HCT116 (cell line): ENCODE measurements around the gene CHCHD10. TPM values are rescaled to one million over a fixed set of nuclear protein-coding genes. Genes with fewer than 3 reads are reported as not detected.

Experiments
- ATAC-seq: fragments of 200-7000 bp; cut with Tn5 transposase; 2 replicates; pipeline ENCODE4 v1.9.1; 2020; ENCODE audit warnings: mild to moderate bottlenecking, moderate library complexity
- BruUV-seq: library from RNA; stranded (reverse); fragments of 400-500 nt; replicated peaks from 2 replicates; lab custom pipeline; 2021; lab: Mats Ljungman, UMichigan
- CTCF ChIA-PET: fragments of 300-600 bp; sonication (Branson Sonifier 250); formaldehyde crosslinking; loops from one replicate; lab custom pipeline; 2021; ENCODE audit warnings: antibody characterized with exemption; lab: Charles Lee
- POLR2A ChIA-PET: fragments of 300-600, 350-600 bp; sonication (Branson Sonifier 250); formaldehyde crosslinking; loops from one replicate; lab custom pipeline; 2021; ENCODE audit warnings: antibody characterized with exemption; lab: Charles Lee
- RAD21 ChIA-PET, 2 experiments: fragments of 300-600 bp; sonication (Branson Sonifier 250); formaldehyde crosslinking; loops; one replicate each; lab custom pipeline; 2023; ENCODE audit warnings: low total read pairs in 2 of 2; ENCODE audit not compliant: uncharacterized antibody in 2 of 2, unreplicated experiment in 2 of 2, low non-redundant PET in 1 of 2; lab: Charles Lee
- DNase-seq: peaks from one replicate; pipeline ENCODE4 v3.0.0-alpha.2; 2010; ENCODE audit warnings: low read depth, low spot score
- H2AFZ ChIP-seq: fragments of 200-600 bp; shearing (Covaris generic), sonication (generic); 2 replicates; pipeline ENCODE4 v1.6.1; 2017; ENCODE audit warnings: low read depth, mixed run types, mixed read lengths, antibody characterized with exemption, low read length; ENCODE audit not compliant: poor library complexity, severe bottlenecking
- H3K27ac ChIP-seq: 2 replicates; pipeline ENCODE4 v1.5.1; 2012; ENCODE audit warnings: low read depth, low read length
- H3K27me3 ChIP-seq: fragments of 200-600 bp; sonication (generic); 2 replicates; pipeline ENCODE4 v1.6.1; 2016; ENCODE audit warnings: mixed run types, low read length, mixed read lengths; ENCODE audit not compliant: insufficient read depth
- H3K36me3 ChIP-seq, 2 experiments: fragments of 200-500 bp in 1 of 2; fragments of 200-600 bp in 1 of 2; sonication (Bioruptor generic) in 1 of 2; sonication (generic) in 1 of 2; 2 replicates each; pipeline versions ENCODE4 v1.5.1 to v1.6.1; 2014 to 2016; ENCODE audit warnings: low read length in 2 of 2, inconsistent platforms in 1 of 2, mixed read lengths in 1 of 2, mixed run types in 1 of 2; ENCODE audit not compliant: insufficient read depth in 2 of 2, control insufficient read depth in 1 of 2
- H3K4me1 ChIP-seq, 2 experiments: fragments of 200-600 bp in 1 of 2; sonication (generic) in 1 of 2; 2 replicates each; pipeline versions ENCODE4 v1.5.1 to v1.6.1; 2012 to 2017; ENCODE audit warnings: low read length in 2 of 2, inconsistent platforms in 1 of 2, mild to moderate bottlenecking in 1 of 2, mixed read lengths in 1 of 2, mixed run types in 1 of 2, moderate library complexity in 1 of 2; ENCODE audit not compliant: insufficient read depth in 2 of 2, control insufficient read depth in 1 of 2
- H3K4me2 ChIP-seq: fragments of 200-600 bp; sonication (generic); 2 replicates; pipeline ENCODE4 v1.6.1; 2017; ENCODE audit warnings: mixed run types, low read length, mixed read lengths
- H3K4me3 ChIP-seq, 2 experiments: fragments of 200-600 bp in 1 of 2; sonication (generic) in 1 of 2; replicated peaks in 1 of 2; 2 replicates each; pipeline ENCODE4 v1.5.1; 2011 to 2016; ENCODE audit warnings: low read length in 2 of 2, control low read depth in 1 of 2, low read depth in 1 of 2, mild to moderate bottlenecking in 1 of 2, mixed read lengths in 1 of 2, mixed run types in 1 of 2
- H3K79me2 ChIP-seq: fragments of 200-600 bp; sonication (generic); 2 replicates; pipeline ENCODE4 v1.6.1; 2017; ENCODE audit warnings: mild to moderate bottlenecking, mixed run types, low read length, moderate library complexity, mixed read lengths; ENCODE audit not compliant: insufficient read depth
- H3K9ac ChIP-seq: fragments of 200-600 bp; sonication (generic); 2 replicates; pipeline ENCODE4 v1.6.1; 2016; ENCODE audit warnings: low read length, mixed read lengths
- H3K9me2 ChIP-seq: fragments of 200-600 bp; sonication (generic), shearing (Covaris generic); 2 replicates; pipeline ENCODE4 v1.6.1; 2017; ENCODE audit warnings: mixed run types, mild to moderate bottlenecking, moderate library complexity; ENCODE audit not compliant: insufficient read depth
- H3K9me3 ChIP-seq, 2 experiments: fragments of 200-500 bp in 1 of 2; fragments of 200-600 bp in 1 of 2; sonication (Bioruptor generic) in 1 of 2; sonication (generic) in 1 of 2; 2 replicates each; pipeline ENCODE4 v1.6.1; 2014 to 2017; ENCODE audit warnings: low read length in 2 of 2, mixed read lengths in 2 of 2, inconsistent platforms in 1 of 2, low read depth in 1 of 2, mild to moderate bottlenecking in 1 of 2, mixed run types in 1 of 2, moderate library complexity in 1 of 2; ENCODE audit not compliant: control insufficient read depth in 1 of 2, insufficient read depth in 1 of 2
- H4K20me1 ChIP-seq: fragments of 200-600 bp; sonication (generic), shearing (Covaris generic); 2 replicates; pipeline ENCODE4 v1.6.1; 2017; ENCODE audit warnings: mixed run types, mild to moderate bottlenecking, moderate library complexity; ENCODE audit not compliant: insufficient read depth
- CBX3 ChIP-seq: IDR thresholded peaks from 2 replicates; pipeline ENCODE4 v1.6.1; 2012; ENCODE audit warnings: low read depth
- EZH2phosphoT487 ChIP-seq: fragments of 200-600 bp; IDR thresholded peaks from 2 replicates; pipeline ENCODE4 v1.6.1; 2018; ENCODE audit warnings: antibody characterized with exemption, borderline replicate concordance
- SIN3A ChIP-seq: IDR thresholded peaks from 2 replicates; pipeline ENCODE4 v1.6.1; 2012; ENCODE audit warnings: low read depth
- ZFX ChIP-seq: fragments of 450-650 bp; IDR thresholded peaks from 2 replicates; pipeline ENCODE4 v1.6.1; 2017
- intact Hi-C: fragments of 100-400 bp; cut with micrococcal nuclease; formaldehyde crosslinking; loops from 2 replicates; pipeline ENCODE4 v1.10.0; 2022
- total RNA-seq: library from RNA; stranded (reverse); gene quantifications from one replicate; pipeline ENCODE4 v1.2.1, GENCODE V29; 2021; ENCODE audit not compliant: unreplicated experiment

Gene CHCHD10
- total RNA-seq, 1 experiment from 2014 or later = 279 TPM

DNA sequence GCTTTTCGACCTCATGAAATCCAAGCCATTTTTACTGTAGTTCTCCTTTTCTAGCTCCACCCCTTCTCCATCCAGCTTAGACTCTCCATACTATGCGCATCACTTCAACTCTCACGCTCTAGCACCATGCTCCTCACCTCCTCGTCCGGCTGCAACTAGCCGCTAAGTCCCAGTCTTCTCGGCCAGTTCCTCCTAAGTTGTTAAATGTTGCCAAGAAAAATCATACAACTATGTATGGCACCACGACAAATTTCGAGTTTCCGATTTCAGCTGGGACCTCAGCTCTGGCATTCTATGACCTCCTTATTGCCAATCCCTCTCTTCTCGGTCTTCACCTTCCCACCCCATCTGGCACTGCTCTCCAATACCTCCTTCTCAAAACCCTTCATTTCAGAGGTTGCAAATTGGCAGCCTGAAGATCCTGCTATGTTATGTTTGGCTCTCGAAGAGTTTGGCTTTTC is 17.9 kb downstream of the CHCHD10 start:
- TF ChIP-seq SIN3A (no peak), EZH2phosphoT487 (no peak), CBX3 (no peak)
- no peaks in the 10 kb centered on the region for H3K79me2 ChIP-seq
- H3K36me3 ChIP-seq = peaks cover 0 to 3% of the 10 kb centered on the region in 2 experiments; a peak in 1 of 4 replicates
- DNase-seq (no peak), ATAC-seq (no peak)
- H3K9me3 ChIP-seq = no peaks in the 10 kb centered on the region
- CTCF ChIA-PET = interaction anchor here (0.6 to 0.8 kb wide), 4 partner anchors 12 to 1024 kb away, joined by 3 read pairs; no protein-coding TSS in a partner anchor
- peak overlapping the region; percentile 94 for H3K4me2 ChIP-seq
- no peaks in the 10 kb centered on the region for H3K9me2 ChIP-seq
- peak overlapping the region; percentile 65 to 82 for H3K4me3 ChIP-seq
- no peaks in the 10 kb centered on the region for H4K20me1 ChIP-seq
- no peaks in the 10 kb centered on the region for H3K27me3 ChIP-seq
- no peak overlapping the region for H3K27ac ChIP-seq
- peak overlapping the region; percentile 92 for H3K9ac ChIP-seq
- intact Hi-C loops = no loop called here
- peaks cover 8 to 25% of the 10 kb centered on the region in 2 experiments for H3K4me1 ChIP-seq
- BruUV-seq = no TSS peak
- H2AFZ ChIP-seq = no peak overlapping the region
- POLR2A ChIA-PET = interaction anchor here (0.7 kb wide), 1 partner anchor 40 kb away, joined by 3 read pairs; no protein-coding TSS in a partner anchor
- RAD21 ChIA-PET = no interaction called here

DNA sequence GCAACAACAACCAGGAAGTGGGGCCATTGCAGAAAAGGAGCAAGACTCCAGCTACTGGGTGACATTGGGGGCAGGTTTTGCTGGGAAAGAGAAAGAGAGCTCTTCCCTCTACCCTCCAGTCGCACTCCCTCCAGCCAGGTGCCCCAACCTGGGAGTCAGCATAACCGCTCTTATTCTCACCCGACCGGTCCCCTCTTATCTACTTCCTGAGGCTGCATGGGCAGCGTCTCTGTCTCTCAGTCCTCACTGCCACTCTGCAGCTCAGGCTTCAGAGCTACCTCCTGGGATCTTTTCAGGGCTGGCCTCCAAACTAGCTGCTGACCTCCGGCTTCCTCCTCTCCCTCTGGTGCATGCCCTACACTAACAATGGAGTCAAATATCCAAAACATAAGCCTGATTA is 22.0 kb downstream of the CHCHD10 start:
- RAD21 ChIA-PET = no interaction called here
- no peak overlapping the region for H3K4me2 ChIP-seq
- no peaks in the 10 kb centered on the region for H3K27me3 ChIP-seq
- H3K79me2 ChIP-seq = no peaks in the 10 kb centered on the region
- H3K9me3 ChIP-seq = no peaks in the 10 kb centered on the region
- POLR2A ChIA-PET = no interaction called here
- no peak overlapping the region for H3K9ac ChIP-seq
- no peak overlapping the region for H3K4me3 ChIP-seq
- CTCF ChIA-PET = no interaction called here
- H3K36me3 ChIP-seq = peaks cover 0 to 8% of the 10 kb centered on the region in 2 experiments; a peak in 2 of 4 replicates
- ATAC-seq (no peak), DNase-seq (no peak)
- H3K27ac ChIP-seq = no peak overlapping the region
- no TSS peak for BruUV-seq
- no peaks in the 10 kb centered on the region for H4K20me1 ChIP-seq
- no peak overlapping the region for H2AFZ ChIP-seq
- H3K4me1 ChIP-seq = peaks cover 5 to 11% of the 10 kb centered on the region in 2 experiments
- H3K9me2 ChIP-seq = no peaks in the 10 kb centered on the region
- intact Hi-C loops = no loop called here
- no peak for TF ChIP-seq ZFX
